Lung microvascular endothelial cell (primary cell): Measurements from ENCODE around the gene FUT6. TPM values are rescaled to one million over a fixed set of nuclear protein-coding genes. Genes with fewer than 3 reads are reported as not detected.
"Not testable (repeated sequence)": the region's sequence is repeated elsewhere in the genome, so short reads cannot be mapped to it uniquely, and the experiment has no call there.

Source experiments
- DNase-seq, 2 donors: peaks; one replicate each; pipeline versions ENCODE4 v3.0.0 to v3.0.0-alpha.2; 2010; ENCODE audit warnings: low read depth in 2 of 2
- total RNA-seq: library from RNA; depleted of rRNA; stranded (reverse); fragments of >200 nt; gene quantifications from 2 replicates; pipeline ENCODE4 v1.2.1, GENCODE V29; 2014

Gene FUT6
- total RNA-seq, 1 donor from 2014 or later: not detected

DNA sequence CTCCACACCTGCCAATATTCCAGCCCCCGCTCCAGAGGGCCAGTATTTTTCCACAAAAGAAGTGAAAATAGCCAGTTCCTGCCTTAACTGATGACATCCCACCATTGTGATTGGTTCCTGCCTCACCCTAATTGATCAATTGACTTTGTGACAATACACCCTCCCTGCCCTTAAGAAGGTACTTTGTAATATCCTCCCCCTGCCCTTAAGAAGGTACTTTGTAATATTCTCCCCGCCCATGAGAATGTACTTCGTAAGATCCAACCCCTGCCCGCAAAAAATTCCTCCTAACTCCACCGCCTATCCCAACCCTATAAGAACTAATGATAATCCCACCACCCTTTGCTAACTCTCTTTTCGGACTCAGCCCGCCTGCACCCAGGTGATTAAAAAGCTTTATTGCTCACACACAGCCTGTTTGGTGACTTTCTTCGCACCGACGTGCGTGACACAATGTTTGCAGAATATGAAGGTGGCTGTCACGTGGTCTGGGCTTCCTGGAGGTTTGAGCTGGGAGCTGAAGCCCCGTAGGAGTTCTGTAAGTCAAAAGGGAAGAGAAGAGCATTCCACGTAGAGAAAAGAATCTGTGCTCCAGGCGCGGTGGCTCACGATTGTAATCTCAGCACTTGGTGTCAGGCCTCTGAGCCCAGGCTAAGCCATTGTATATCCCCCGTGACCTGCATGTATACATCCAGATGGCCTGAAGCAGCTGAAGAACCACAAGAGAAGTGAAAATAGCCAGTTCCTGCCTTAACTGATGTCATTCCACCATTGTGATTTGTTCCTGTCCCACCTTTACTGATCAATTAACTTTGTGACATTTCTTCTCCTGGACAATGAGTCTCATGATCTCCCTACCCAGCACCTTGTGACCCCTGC, 17.9 kb upstream of the FUT6 start:
- no peak for DNase-seq

- DNase-seq: not testable (repeated sequence)
These were observed 15.6 kb upstream of the FUT6 start for GRCh38 chr19:5855151-5855550.

GRCh38 chr19:5854121-5854520, 14.6 kb upstream of the FUT6 start:
- DNase-seq: not testable (repeated sequence)

- no peak for DNase-seq
These were observed 11.8 kb upstream of the FUT6 start, which contains the start of gene FUT3 for GRCh38 chr19:5851302-5851701. Gene FUT3, minus strand, starts transcription at chr19:5851449.

GRCh38 chr19:5850743-5851293, 11.3 kb upstream of the FUT6 start:
- DNase-seq: peak; percentile 33 to 35

DNA sequence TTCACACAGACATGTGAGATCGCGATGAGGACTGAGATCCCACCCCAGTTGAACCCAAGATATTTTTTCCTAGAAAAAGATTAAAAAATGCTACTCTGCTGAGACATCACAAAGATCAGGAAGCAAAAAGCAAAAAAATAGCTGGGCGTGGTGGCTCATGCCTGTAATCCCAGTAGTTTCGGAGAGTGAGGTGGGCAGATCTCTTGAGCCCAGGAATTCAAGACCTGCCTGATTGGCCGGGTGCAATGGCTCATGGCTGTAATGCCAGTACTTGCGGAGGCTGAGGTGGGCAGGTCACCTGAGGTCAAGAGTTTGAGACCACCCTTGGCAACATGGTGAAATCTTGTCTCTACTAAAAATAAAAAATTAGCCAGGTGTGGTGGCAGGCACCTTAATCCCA, 10.7 kb upstream of the FUT6 start:
- no peak for DNase-seq

GRCh38 chr19:5848621-5849020, 9.1 kb upstream of the FUT6 start:
- not testable (repeated sequence) for DNase-seq

DNA sequence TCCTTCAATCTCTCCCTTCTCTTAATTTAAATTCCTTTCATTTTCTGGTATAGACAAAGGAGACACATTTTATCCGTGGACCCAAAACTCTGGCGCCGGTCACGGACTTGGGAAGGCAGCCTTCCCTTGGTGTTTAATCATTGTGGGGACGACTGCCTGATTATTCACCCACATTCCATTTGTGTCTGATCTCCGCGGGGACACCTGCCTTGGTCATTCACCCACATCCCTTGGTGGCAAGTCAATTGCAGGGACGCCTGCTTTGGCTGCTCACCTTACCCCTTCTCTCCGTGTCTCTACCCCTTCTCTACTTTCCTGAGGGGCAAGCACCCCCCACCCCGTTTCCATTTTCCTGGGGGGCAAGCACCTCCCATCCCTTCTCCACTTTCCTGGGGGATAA, 8.3 kb upstream of the FUT6 start:
- not testable (repeated sequence) for DNase-seq

DNA sequence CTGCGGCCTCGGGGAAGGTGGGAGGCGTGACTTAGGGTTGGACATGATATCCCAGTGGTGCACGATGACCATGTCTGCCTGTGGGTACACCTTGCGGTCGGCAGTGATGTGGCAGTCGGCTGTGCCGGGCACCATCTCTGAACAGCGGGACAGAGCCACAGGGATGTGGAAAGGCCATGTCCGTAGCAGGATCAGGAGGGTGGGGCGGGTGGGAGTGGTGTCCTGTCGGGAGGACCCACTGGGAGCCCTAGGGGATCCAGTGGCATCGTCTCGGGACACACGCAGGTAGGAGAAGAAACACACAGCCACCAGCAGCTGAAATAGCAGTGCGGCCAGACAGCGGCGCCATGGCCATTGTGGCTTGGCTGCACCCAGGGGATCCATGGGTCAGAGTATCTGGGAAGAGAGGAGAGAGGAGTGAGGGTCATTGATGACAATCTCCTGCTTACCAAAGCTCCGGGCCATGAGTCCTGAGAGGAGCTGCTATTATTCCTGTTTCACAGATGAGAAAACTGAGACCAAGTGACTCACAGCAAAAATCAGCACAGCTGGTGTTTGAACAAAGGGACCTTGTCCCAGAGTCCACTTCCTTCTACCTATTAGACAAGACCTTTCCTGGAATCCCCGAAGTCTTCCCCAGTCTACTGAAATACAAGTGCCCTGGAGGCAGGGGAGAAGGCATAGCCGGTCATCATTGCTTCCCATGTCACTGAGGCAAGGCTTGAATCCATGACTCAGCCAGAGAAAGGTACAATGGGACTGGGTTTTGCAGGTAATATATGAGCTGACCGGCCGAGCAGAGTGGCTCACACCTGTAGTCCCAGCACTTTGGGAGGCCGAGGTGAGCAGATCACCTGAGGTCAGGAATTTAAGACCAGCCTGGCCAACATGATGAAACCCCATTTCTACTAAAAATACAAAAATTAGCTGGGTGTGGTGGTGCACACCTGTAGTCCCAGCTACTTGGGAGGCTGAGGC, 5.2 kb upstream of the FUT6 start:
- no peak for DNase-seq

GRCh38 chr19:5843295-5843927, 3.9 kb upstream of the FUT6 start:
- DNase-seq: no peak

GRCh38 chr19:5841735-5842111, 2.2 kb upstream of the FUT6 start:
- not testable (repeated sequence) for DNase-seq

- no peak for DNase-seq
These were observed 993 bp downstream of the FUT6 start for GRCh38 chr19:5838353-5839064.

GRCh38 chr19:5837761-5838352, 1.6 kb downstream of the FUT6 start:
- no peak for DNase-seq

DNA sequence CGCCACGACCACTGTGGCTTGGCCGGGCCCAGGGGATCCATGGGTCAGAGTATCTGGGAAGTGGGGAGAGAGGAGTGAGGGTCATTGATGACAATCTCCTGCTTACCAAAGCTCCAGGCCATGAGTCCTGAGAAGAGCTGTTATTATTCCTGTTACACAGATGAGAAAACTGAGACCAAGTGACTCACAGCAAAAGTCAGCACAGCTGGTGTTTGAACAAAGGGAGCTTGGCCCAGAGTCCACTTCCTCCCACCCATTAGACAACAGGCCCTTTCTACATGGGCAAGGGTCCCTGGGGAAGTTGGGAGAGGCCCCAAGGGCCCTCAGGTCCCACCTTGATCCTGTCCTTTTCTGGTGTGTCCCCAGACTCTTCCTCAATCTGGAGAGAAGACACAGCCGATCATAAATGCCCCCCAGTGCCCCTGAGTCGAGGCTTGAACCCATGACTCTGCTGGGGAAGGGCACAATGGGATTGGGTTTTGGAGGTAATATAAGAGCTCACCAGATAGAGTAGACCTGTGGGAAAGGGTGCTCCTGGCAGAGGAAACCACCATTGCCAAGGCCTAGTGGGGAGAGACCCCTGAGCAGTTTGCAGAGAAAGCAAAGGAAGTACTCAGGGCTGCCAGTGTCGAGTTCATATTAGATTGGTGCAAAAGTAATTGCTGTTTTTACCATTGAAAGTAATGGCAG, 6.8 kb downstream of the FUT6 start:
- DNase-seq: no peak

DNA sequence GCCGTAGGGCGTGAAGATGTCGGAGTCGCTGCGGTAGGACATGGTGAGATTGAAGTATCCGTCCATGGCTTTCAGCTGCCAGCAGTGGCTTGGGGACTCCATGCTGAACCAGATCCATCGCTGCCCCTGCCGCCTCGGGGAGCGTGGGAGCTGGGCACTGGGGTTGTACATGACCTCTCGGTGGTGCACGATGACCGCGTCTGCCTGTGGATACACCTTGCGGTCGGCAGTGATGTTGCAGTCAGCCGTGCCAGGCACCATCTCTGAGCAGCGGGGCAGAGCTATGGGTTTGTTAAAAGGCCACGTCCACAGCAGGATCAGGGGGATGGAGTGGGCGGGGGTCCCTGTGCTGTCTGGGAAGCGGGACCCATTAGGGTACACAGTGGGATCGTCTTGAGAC, 7.4 kb downstream of the FUT6 start:
- no peak for DNase-seq

DNA sequence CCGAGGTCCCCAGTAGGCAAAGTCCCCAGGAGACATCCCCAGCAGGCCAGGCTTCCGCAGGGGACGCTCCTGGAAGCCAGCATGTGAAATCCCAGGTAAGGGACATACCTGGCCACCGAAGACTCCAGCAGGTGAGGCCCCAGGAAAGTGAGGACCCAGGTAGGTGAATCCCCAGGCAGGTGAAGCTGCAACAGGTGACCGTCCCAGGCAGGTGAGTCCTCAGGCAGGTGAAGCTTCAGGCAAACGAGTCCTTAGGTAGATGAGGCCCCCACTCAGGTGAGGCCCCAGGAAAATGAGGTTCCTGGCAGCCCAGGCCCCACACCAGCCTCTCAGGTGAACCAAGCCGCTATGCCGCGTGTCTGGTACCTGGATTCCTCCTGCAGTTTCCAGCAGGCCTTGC, 8.3 kb downstream of the FUT6 start:
- DNase-seq: no peak

- no peak for DNase-seq
These were observed 9.8 kb downstream of the FUT6 start for GRCh38 chr19:5829567-5830310.

GRCh38 chr19:5828661-5829566, 10.6 kb downstream of the FUT6 start:
- peak in 1 of 2 donors; percentile 50 for DNase-seq
